Caki2 (cell line): Measurements from ENCODE around the gene CACNA1B. TPM values are rescaled to one million over a fixed set of nuclear protein-coding genes. Genes with fewer than 3 reads are reported as not detected.

ENCODE experiments used
- DNase-seq: peaks from one replicate; pipeline ENCODE4 v3.0.0-alpha.2; 2015; ENCODE audit warnings: low read depth
- in situ Hi-C: cut with HindIII; loops from 2 replicates; pipeline ENCODE4 v1.10.0; 2016; ENCODE audit warnings: low sequenced_read_pairs, low pct_unique_long_range_greater_than_20kb, mixed read lengths
- total RNA-seq: library from RNA; depleted of rRNA; stranded (reverse); fragments of >200 nt; shearing (Covaris generic); gene quantifications from 2 replicates; pipeline ENCODE4 v1.2.3, GENCODE V29; 2014; ENCODE audit warnings: low replicate concordance

Gene CACNA1B
- total RNA-seq, 1 experiment from 2014 or later: not detected

- no peak for DNase-seq
- in situ Hi-C loops: no loop called here
Measured at GRCh38 chr9:138067613-138068367, 190.2 kb downstream of the CACNA1B start.

- in situ Hi-C loops: no loop called here
- no peak for DNase-seq
Measured at GRCh38 chr9:138068601-138069035, 191.0 kb downstream of the CACNA1B start.

- DNase-seq: no peak
- in situ Hi-C loops: no loop called here
Measured at GRCh38 chr9:138069731-138070456, 192.3 kb downstream of the CACNA1B start.

GRCh38 chr9:138070815-138071214 is 193.2 kb downstream of the CACNA1B start:
- in situ Hi-C loops: no loop called here
- no peak for DNase-seq

GRCh38 chr9:138071292-138071691 is 193.7 kb downstream of the CACNA1B start:
- no peak for DNase-seq
- in situ Hi-C loops: no loop called here

- in situ Hi-C loops: no loop called here
- DNase-seq: no peak
Measured at GRCh38 chr9:138071731-138072130, 194.1 kb downstream of the CACNA1B start.

GRCh38 chr9:138072161-138072842 is 194.7 kb downstream of the CACNA1B start:
- no peak for DNase-seq
- in situ Hi-C loops: no loop called here

GRCh38 chr9:138072897-138073296 is 195.3 kb downstream of the CACNA1B start:
- in situ Hi-C loops: no loop called here
- no peak for DNase-seq

- in situ Hi-C loops: no loop called here
- DNase-seq: no peak
Measured at GRCh38 chr9:138073408-138073807, 195.8 kb downstream of the CACNA1B start.

- no peak for DNase-seq
- in situ Hi-C loops: no loop called here
Measured at GRCh38 chr9:138073808-138074207, 196.2 kb downstream of the CACNA1B start.

- in situ Hi-C loops: no loop called here
- DNase-seq: no peak
Measured at GRCh38 chr9:138074516-138074915, 196.9 kb downstream of the CACNA1B start.

GRCh38 chr9:138075496-138075895 is 197.9 kb downstream of the CACNA1B start:
- in situ Hi-C loops: no loop called here
- no peak for DNase-seq

GRCh38 chr9:138075961-138076649 is 198.5 kb downstream of the CACNA1B start:
- DNase-seq: no peak
- in situ Hi-C loops: no loop called here

GRCh38 chr9:138076650-138077009 is 199.0 kb downstream of the CACNA1B start:
- DNase-seq: no peak
- in situ Hi-C loops: no loop called here

GRCh38 chr9:138077126-138077525 is 199.5 kb downstream of the CACNA1B start:
- in situ Hi-C loops: no loop called here
- no peak for DNase-seq

- DNase-seq: no peak
- in situ Hi-C loops: no loop called here
Measured at GRCh38 chr9:138077898-138078540, 200.4 kb downstream of the CACNA1B start.

- no peak for DNase-seq
- in situ Hi-C loops: no loop called here
Measured at GRCh38 chr9:138078846-138079245, 201.3 kb downstream of the CACNA1B start.

- in situ Hi-C loops: no loop called here
Measured at GRCh38 chr9:138080979-138081378, 203.4 kb downstream of the CACNA1B start.

More at GRCh38 chr9:138080979-138081378, 203.4 kb downstream of the CACNA1B start:
- DNase-seq: no peak
